IPS-15b (cell line): ENCODE measurements around the gene HAUS2.
"Not testable (repeated sequence)": the region's sequence is repeated elsewhere in the genome, so short reads cannot be mapped to it uniquely, and the experiment has no call there.

Experiments
- H3K27me3 ChIP-seq: one replicate; pipeline ENCODE4 v1.6.1; 2013; ENCODE audit warnings: low read length; ENCODE audit not compliant: control insufficient read depth, insufficient read depth
- H3K36me3 ChIP-seq: one replicate; pipeline ENCODE4 v1.6.1; 2013; ENCODE audit warnings: low read length; ENCODE audit not compliant: control insufficient read depth, insufficient read depth
- H3K4me1 ChIP-seq: one replicate; pipeline ENCODE4 v1.6.1; 2013; ENCODE audit warnings: mild to moderate bottlenecking, low read length; ENCODE audit not compliant: control insufficient read depth, insufficient read depth
- H3K4me3 ChIP-seq: one replicate; pipeline ENCODE4 v1.5.1; 2013; ENCODE audit warnings: low read depth, low read length
- H3K9ac ChIP-seq: one replicate; pipeline ENCODE4 v1.6.1; 2013; ENCODE audit warnings: low read depth, mild to moderate bottlenecking, low read length
- H3K9me3 ChIP-seq: one replicate; pipeline ENCODE4 v1.6.1; 2013; ENCODE audit warnings: mild to moderate bottlenecking, low read length; ENCODE audit not compliant: control insufficient read depth, insufficient read depth

HAUS2 gene

GRCh38 chr15:42533246-42533645 lies 15.4 kb upstream of the HAUS2 start:
- Histone ChIP-seq H3K27me3 (no peaks in the 10 kb centered on the region), H3K9me3 (no peaks in the 10 kb centered on the region), H3K36me3 (peaks cover 7% of the 10 kb centered on the region), H3K4me1 (no peaks in the 10 kb centered on the region), H3K4me3 (no peak overlapping the region), H3K9ac (no peak overlapping the region)

GRCh38 chr15:42544853-42545629 lies 3.6 kb upstream of the HAUS2 start:
- Histone ChIP-seq H3K27me3 (no peaks in the 10 kb centered on the region), H3K4me3 (no peak overlapping the region), H3K36me3 (no peaks in the 10 kb centered on the region), H3K9me3 (no peaks in the 10 kb centered on the region), H3K4me1 (no peaks in the 10 kb centered on the region), H3K9ac (no peak overlapping the region)

GRCh38 chr15:42547918-42548248 lies 755 bp upstream of the HAUS2 start:
- no peaks in the 10 kb centered on the region for H3K4me1 ChIP-seq
- peak overlapping the region; percentile 100 for H3K4me3 ChIP-seq
- H3K9ac ChIP-seq = peak overlapping the region; percentile 98
- H3K27me3 ChIP-seq = no peaks in the 10 kb centered on the region
- H3K36me3 ChIP-seq = no peaks in the 10 kb centered on the region
- no peaks in the 10 kb centered on the region for H3K9me3 ChIP-seq

- peak overlapping the region; percentile 98 for H3K9ac ChIP-seq
- H3K36me3 ChIP-seq = no peaks in the 10 kb centered on the region
- H3K4me3 ChIP-seq = peak overlapping the region; percentile 100
- H3K27me3 ChIP-seq = no peaks in the 10 kb centered on the region
- no peaks in the 10 kb centered on the region for H3K4me1 ChIP-seq
- no peaks in the 10 kb centered on the region for H3K9me3 ChIP-seq
Observed at GRCh38 chr15:42549032-42549491, 424 bp downstream of the HAUS2 start.

- H3K4me1 ChIP-seq = no peaks in the 10 kb centered on the region
- peak overlapping the region; percentile 100 for H3K4me3 ChIP-seq
- no peak overlapping the region for H3K9ac ChIP-seq
- no peaks in the 10 kb centered on the region for H3K9me3 ChIP-seq
- no peaks in the 10 kb centered on the region for H3K27me3 ChIP-seq
- no peaks in the 10 kb centered on the region for H3K36me3 ChIP-seq
Observed at GRCh38 chr15:42549741-42550392, 1.2 kb downstream of the HAUS2 start.

- H3K9me3 ChIP-seq = no peaks in the 10 kb centered on the region
- H3K9ac ChIP-seq = no peak overlapping the region
- no peaks in the 10 kb centered on the region for H3K4me1 ChIP-seq
- H3K4me3 ChIP-seq = no peak overlapping the region
- H3K27me3 ChIP-seq = no peaks in the 10 kb centered on the region
- peaks cover under 1% of the 10 kb centered on the region for H3K36me3 ChIP-seq
Observed at GRCh38 chr15:42553554-42553953, 4.9 kb downstream of the HAUS2 start.

GRCh38 chr15:42556550-42557207 lies 8.0 kb downstream of the HAUS2 start:
- not testable (repeated sequence) for H3K27me3 ChIP-seq, H3K4me1 ChIP-seq, H3K4me3 ChIP-seq, H3K36me3 ChIP-seq, H3K9me3 ChIP-seq, H3K9ac ChIP-seq

GRCh38 chr15:42558739-42559138 lies 10.1 kb downstream of the HAUS2 start:
- H3K27me3 ChIP-seq = no peaks in the 10 kb centered on the region
- H3K4me1 ChIP-seq = no peaks in the 10 kb centered on the region
- H3K9ac ChIP-seq = no peak overlapping the region
- H3K36me3 ChIP-seq = peaks cover 8% of the 10 kb centered on the region
- no peak overlapping the region for H3K4me3 ChIP-seq
- no peaks in the 10 kb centered on the region for H3K9me3 ChIP-seq

- peaks cover 44% of the 10 kb centered on the region for H3K27me3 ChIP-seq
- peak within 1 kb of the TSS; percentile 76 for H3K9ac ChIP-seq
- H3K4me3 ChIP-seq = peak within 1 kb of the TSS; percentile 74
- H3K4me1 ChIP-seq = peaks cover 5% of the 10 kb centered on the region
- H3K9me3 ChIP-seq = no peaks in the 10 kb centered on the region
- no peaks in the 10 kb centered on the region for H3K36me3 ChIP-seq
Observed at GRCh38 chr15:42575188-42576039, 26.8 kb downstream of the HAUS2 start, which contains the start of gene STARD9. STARD9 (plus strand) TSS chr15:42575606; CDS start chr15:42575716, 110 bp downstream.

- no peaks in the 10 kb centered on the region for H3K9me3 ChIP-seq
- H3K36me3 ChIP-seq = no peaks in the 10 kb centered on the region
- H3K9ac ChIP-seq = peak overlapping the region; percentile 76
- peaks cover 5% of the 10 kb centered on the region for H3K4me1 ChIP-seq
- H3K27me3 ChIP-seq = peaks cover 51% of the 10 kb centered on the region
- peak overlapping the region; percentile 74 for H3K4me3 ChIP-seq
Observed at GRCh38 chr15:42576040-42576594, 27.5 kb downstream of the HAUS2 start.

GRCh38 chr15:42576776-42577175 lies 28.1 kb downstream of the HAUS2 start:
- H3K4me1 ChIP-seq = peaks cover 5% of the 10 kb centered on the region
- H3K9me3 ChIP-seq = no peaks in the 10 kb centered on the region
- peaks cover 53% of the 10 kb centered on the region for H3K27me3 ChIP-seq
- H3K9ac ChIP-seq = no peak overlapping the region
- no peaks in the 10 kb centered on the region for H3K36me3 ChIP-seq
- peak overlapping the region; percentile 74 for H3K4me3 ChIP-seq
